Measurements from ENCODE around the gene WDR82. TPM values are rescaled to one million over a fixed set of nuclear protein-coding genes. Genes with fewer than 3 reads are reported as not detected.

The WDR82 gene
- total and polyA plus RNA-seq, 10 of the 15 experiments (the other 5 are each of a cell fraction or from before 2014, with no cell fraction given), result 10.1 to 82.4 (median 48.7) TPM

GRCh38 chr3:52236424-52236886 lies 42.0 kb downstream of the WDR82 start:
- H3K9me3 ChIP-seq (replicated peaks; ENCODE audit: control insufficient read depth, insufficient read depth, low read length), result no peaks in the 10 kb centered on the region
- ChIA-PET POLR2A (interaction anchor here (1.5 to 7.2 kb wide), 3 partner anchors 11 to 102 kb away, joined by 7 to 43 read pairs (median 34); partner anchors contain the start of genes TLR9 and WDR82), RAD21 (ENCODE audit: unreplicated experiment) (interaction anchor here (1.4 to 1.8 kb wide), 3 partner anchors 10 to 52 kb away, joined by 5 to 6 read pairs (median 6); partner anchors contain the start of genes GLYCTK, PPM1M and WDR82), CTCF (interaction anchor here (0.8 to 3.3 kb wide), 7 partner anchors 9 to 201 kb away, joined by 3 to 26 read pairs (median 5); no protein-coding TSS in a partner anchor), SMC1A (ENCODE audit: uncharacterized antibody, unreplicated experiment) (interaction anchor here (1.5 to 4.2 kb wide), 6 partner anchors 11 to 103 kb away, joined by 5 to 25 read pairs (median 9); partner anchors contain the start of gene TLR9)
- H3K4me2 ChIP-seq (ENCODE audit: control insufficient read depth, insufficient read depth), result 0 out of 2 replicates have a peak overlapping the region, but pooled peaks have one; percentile 13
- no peaks in the 10 kb centered on the region for H3K27me3 ChIP-seq (replicated peaks in 1 of 2; ENCODE audit: control insufficient read depth in 2 of 2, insufficient read depth in 2 of 2, low read length in 1 of 2)
- intact Hi-C loops (cut with micrococcal nuclease; ENCODE audit: unreplicated experiment), result no loop called here
- H3K79me2 ChIP-seq (ENCODE audit: control insufficient read depth, insufficient read depth, low read length), result peaks cover 39% of the 10 kb centered on the region
- no peak for FAIRE-seq
- H3K36me3 ChIP-seq (ENCODE audit: control insufficient read depth in 2 of 2, insufficient read depth in 2 of 2, low read length in 1 of 2), result peaks cover 2 to 5% of the 10 kb centered on the region in 2 experiments; a peak in 2 of 4 replicates
- no peak overlapping the region for H3K9ac ChIP-seq (ENCODE audit: control insufficient read depth, insufficient read depth, low read length)
- H3K4me1 ChIP-seq (ENCODE audit: control insufficient read depth, insufficient read depth, low read length), result peaks cover 30% of the 10 kb centered on the region
- DNase-seq (ENCODE audit: low read depth, low spot score), result no peak
- H4K20me1 ChIP-seq (ENCODE audit: control insufficient read depth, insufficient read depth), result no peaks in the 10 kb centered on the region
- no peak for TF ChIP-seq TARDBP (IDR thresholded peaks at IDR 0.05; ENCODE audit: borderline replicate concordance)
- TF ChIP-seq, protein P1, sequence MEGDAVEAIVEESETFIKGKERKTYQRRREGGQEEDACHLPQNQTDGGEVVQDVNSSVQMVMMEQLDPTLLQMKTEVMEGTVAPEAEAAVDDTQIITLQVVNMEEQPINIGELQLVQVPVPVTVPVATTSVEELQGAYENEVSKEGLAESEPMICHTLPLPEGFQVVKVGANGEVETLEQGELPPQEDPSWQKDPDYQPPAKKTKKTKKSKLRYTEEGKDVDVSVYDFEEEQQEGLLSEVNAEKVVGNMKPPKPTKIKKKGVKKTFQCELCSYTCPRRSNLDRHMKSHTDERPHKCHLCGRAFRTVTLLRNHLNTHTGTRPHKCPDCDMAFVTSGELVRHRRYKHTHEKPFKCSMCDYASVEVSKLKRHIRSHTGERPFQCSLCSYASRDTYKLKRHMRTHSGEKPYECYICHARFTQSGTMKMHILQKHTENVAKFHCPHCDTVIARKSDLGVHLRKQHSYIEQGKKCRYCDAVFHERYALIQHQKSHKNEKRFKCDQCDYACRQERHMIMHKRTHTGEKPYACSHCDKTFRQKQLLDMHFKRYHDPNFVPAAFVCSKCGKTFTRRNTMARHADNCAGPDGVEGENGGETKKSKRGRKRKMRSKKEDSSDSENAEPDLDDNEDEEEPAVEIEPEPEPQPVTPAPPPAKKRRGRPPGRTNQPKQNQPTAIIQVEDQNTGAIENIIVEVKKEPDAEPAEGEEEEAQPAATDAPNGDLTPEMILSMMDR (IDR thresholded peaks at IDR 0.05 in 2 of 3, conservative IDR thresholded peaks at IDR 0.05 in 1 of 3; ENCODE audit: control insufficient read depth in 2 of 3, extremely low read depth in 1 of 3, insufficient read depth in 1 of 3, low read depth in 3 of 3, low read length in 3 of 3), result 0 out of 6 replicates have a peak, but pooled peaks of 1 of the 3 experiments have one; percentile 18
- H2AFZ ChIP-seq (ENCODE audit: control insufficient read depth, low read depth, low read length), result no peak overlapping the region
- 66% methylated on average over 5 of the region's 5 CpGs for WGBS (ENCODE audit: insufficient coverage, insufficient replicate concordance, low lambda C conversion rate, missing lambda C conversion rate)
- BruUV-seq (replicated peaks), result no TSS peak
- no peak for ATAC-seq
- in situ Hi-C loops (cut with MboI), result no loop called here
- H3K4me3 ChIP-seq, result no peak overlapping the region
- H3K27ac ChIP-seq (ENCODE audit: control insufficient read depth, insufficient read depth), result peak overlapping the region; percentile 31; the same call in 1 of the 2 replicates
